Lower lobe of right lung (tissue), 2 donors: Measurements from ENCODE around the gene SPTBN2. TPM values are rescaled to one million over a fixed set of nuclear protein-coding genes. Genes with fewer than 3 reads are reported as not detected.
A peak's percentile ranks its signal among the peaks of the same experiment; 100 is the strongest.

Source experiments
- ATAC-seq, 2 donors: fragments of 200-7000 bp; cut with Tn5 transposase; one replicate each; pipeline ENCODE4 v1.9.1; 2020 to 2022; ENCODE audit warnings: mild to moderate bottlenecking in 2 of 2, moderate library complexity in 2 of 2
- DNase-seq: peaks from one replicate; pipeline ENCODE4 v3.0.0-alpha.2; 2020
- H3K27ac ChIP-seq: fragments of 200-600 bp; one replicate; pipeline ENCODE4 v1.8.0; 2022
- H3K27me3 ChIP-seq: fragments of 200-600 bp; one replicate; pipeline ENCODE4 v1.8.0; 2022; ENCODE audit warnings: low read depth
- H3K36me3 ChIP-seq: fragments of 200-600 bp; one replicate; pipeline ENCODE4 v1.8.0; 2022; ENCODE audit warnings: mild to moderate bottlenecking
- H3K4me1 ChIP-seq: fragments of 200-600 bp; one replicate; pipeline ENCODE4 v1.8.0; 2022
- H3K4me3 ChIP-seq: fragments of 200-600 bp; one replicate; pipeline ENCODE4 v1.8.0; 2022; ENCODE audit warnings: mild to moderate bottlenecking
- H3K9me3 ChIP-seq: fragments of 200-600 bp; one replicate; pipeline ENCODE4 v1.8.0; 2022
- CTCF ChIP-seq: fragments of 200-600 bp; IDR thresholded peaks from one replicate; pipeline ENCODE4 v1.8.0; 2022; ENCODE audit warnings: antibody characterized with exemption, mild to moderate bottlenecking
- intact Hi-C: fragments of 100-400 bp; cut with DNase I; formaldehyde crosslinking; loops from one replicate; pipeline ENCODE4 v1.11.0; 2022
- total RNA-seq: library from RNA; stranded (reverse); fragmentation: NEBNext Ultra II Directional; extraction: Animal tissue kit (Norgen Biotek cat#: 25700); gene quantifications from one replicate; pipeline ENCODE4 v1.2.1, GENCODE V29; 2021
- donor health status: DM: no; HTN: yes; CAD: no; lungs with severe emphysema.

The SPTBN2 gene
- total RNA-seq, 1 donor from 2014 or later = 6.4 TPM

GRCh38 chr11:66694056-66694410, 35.0 kb downstream of the SPTBN2 start:
- intact Hi-C loops = no loop called here
- H3K27ac ChIP-seq = no peak overlapping the region
- no peaks in the 10 kb centered on the region for H3K9me3 ChIP-seq
- DNase-seq (no peak), ATAC-seq (no peak)
- no peak overlapping the region for H3K4me3 ChIP-seq
- no peaks in the 10 kb centered on the region for H3K4me1 ChIP-seq
- no peaks in the 10 kb centered on the region for H3K36me3 ChIP-seq
- H3K27me3 ChIP-seq = no peaks in the 10 kb centered on the region
- TF ChIP-seq CTCF = no peak

- Histone ChIP-seq H3K4me1 (no peaks in the 10 kb centered on the region), H3K4me3 (no peak overlapping the region), H3K27ac (no peak overlapping the region), H3K36me3 (no peaks in the 10 kb centered on the region), H3K9me3 (no peaks in the 10 kb centered on the region), H3K27me3 (no peaks in the 10 kb centered on the region)
- TF ChIP-seq CTCF = no peak
- ATAC-seq = no peak
- DNase-seq = no peak
- intact Hi-C loops = no loop called here
Measured at GRCh38 chr11:66693356-66694055, 35.5 kb downstream of the SPTBN2 start.

- H3K4me3 ChIP-seq = no peak overlapping the region
- ATAC-seq = no peak
- intact Hi-C loops = no loop called here
- no peak for DNase-seq
- no peak for TF ChIP-seq CTCF
- no peaks in the 10 kb centered on the region for H3K4me1 ChIP-seq
- no peaks in the 10 kb centered on the region for H3K27me3 ChIP-seq
- no peaks in the 10 kb centered on the region for H3K9me3 ChIP-seq
- H3K27ac ChIP-seq = no peak overlapping the region
- no peaks in the 10 kb centered on the region for H3K36me3 ChIP-seq
Measured at GRCh38 chr11:66692871-66693331, 36.1 kb downstream of the SPTBN2 start.

GRCh38 chr11:66692446-66692845, 36.6 kb downstream of the SPTBN2 start:
- Histone ChIP-seq H3K4me1 (no peaks in the 10 kb centered on the region), H3K4me3 (no peak overlapping the region), H3K27me3 (no peaks in the 10 kb centered on the region), H3K36me3 (no peaks in the 10 kb centered on the region), H3K27ac (no peak overlapping the region), H3K9me3 (no peaks in the 10 kb centered on the region)
- intact Hi-C loops = no loop called here
- DNase-seq (no peak), ATAC-seq (no peak)
- TF ChIP-seq CTCF = no peak

GRCh38 chr11:66691311-66691980, 37.6 kb downstream of the SPTBN2 start:
- no peak for TF ChIP-seq CTCF
- no peaks in the 10 kb centered on the region for H3K4me1 ChIP-seq
- no peaks in the 10 kb centered on the region for H3K27me3 ChIP-seq
- H3K9me3 ChIP-seq = no peaks in the 10 kb centered on the region
- no peak for ATAC-seq
- no peaks in the 10 kb centered on the region for H3K36me3 ChIP-seq
- H3K27ac ChIP-seq = no peak overlapping the region
- DNase-seq = peak; percentile 10
- no peak overlapping the region for H3K4me3 ChIP-seq
- intact Hi-C loops = no loop called here
